ENCODE results near the gene MEDAG.

Gene MEDAG

DNA sequence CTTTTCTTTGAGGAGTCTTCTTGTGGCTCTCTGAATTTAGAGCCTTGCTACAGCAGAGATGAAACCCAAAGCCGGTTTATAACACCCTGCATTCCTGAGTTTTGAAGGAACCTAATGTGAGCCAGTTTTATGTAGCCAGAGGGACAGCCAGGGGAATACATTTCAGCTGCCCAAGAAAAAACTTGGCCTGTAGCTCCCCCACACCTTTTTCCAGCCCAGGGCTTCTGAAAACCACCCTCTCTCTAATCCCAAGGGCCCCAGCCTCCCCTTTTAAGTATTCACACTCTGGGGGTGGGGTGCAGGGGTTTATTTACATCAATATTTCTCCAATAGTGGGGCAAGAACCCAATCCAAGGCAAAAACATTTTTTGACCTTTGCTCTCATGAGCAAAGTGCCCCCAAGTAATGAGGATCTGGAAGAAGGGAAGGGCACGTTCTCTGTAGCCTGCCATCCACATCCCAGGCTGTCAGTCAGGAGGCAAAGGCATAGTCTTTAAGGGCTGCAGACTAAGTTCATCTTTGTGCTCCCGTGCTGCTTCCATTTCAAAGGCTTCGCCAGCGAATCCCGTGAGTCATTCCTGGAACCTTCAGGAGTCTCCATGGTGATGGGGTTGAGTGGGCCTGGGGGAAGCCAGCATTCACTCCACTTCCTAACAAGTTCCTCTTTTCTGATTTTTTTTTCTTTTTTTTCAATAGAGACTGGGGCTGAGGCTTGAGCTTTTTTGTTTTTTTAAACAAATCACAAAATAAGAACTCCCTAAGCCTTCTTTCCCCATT is 33.2 kb upstream of the MEDAG start:
- DNase-seq (ENCODE audit: low read depth), result peak; percentile 95

DNA sequence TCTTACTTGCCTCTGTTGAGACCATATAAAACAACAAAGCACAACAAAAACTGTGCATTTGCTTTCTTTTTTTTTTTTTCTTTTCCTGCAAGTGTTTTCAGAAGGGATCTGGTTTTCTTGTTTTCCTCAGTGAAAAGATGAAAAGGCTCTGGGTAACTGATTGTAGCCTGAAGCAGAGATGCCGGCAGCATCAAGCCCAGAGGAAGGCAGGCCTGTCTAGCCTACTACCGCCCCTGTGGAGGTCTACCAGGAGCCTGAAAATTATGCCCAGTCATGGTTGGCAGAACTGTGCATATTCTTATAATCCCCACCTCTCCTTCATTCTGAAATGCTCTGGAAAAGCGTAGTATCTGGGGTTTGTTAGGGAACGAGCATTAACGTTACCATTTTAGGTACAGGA is 32.6 kb upstream of the MEDAG start:
- DNase-seq (ENCODE audit: low read depth), result no peak

GRCh38 chr13:30874111-30874510 is 32.0 kb upstream of the MEDAG start:
- DNase-seq (ENCODE audit: low read depth), result no peak

DNA sequence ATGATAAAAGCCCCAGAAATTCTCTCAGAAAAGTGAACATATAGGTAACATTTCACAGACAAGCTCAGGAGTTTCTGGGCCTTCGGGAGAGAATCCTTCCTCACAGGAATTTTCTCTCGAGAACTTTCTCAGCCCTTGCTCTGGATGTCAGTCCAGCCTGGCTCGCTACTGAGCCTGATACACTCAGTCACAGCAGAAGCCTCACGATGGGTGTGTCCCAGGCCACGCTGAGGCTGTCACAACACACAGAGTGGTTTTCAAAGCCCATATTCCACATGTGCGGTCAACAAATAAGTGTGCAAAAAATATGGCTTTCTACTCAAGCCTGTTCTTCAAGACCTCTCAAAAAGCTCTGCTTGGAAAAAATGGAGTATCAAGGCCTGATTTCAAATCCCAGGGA is 31.5 kb upstream of the MEDAG start:
- no peak for DNase-seq (ENCODE audit: low read depth)

DNA sequence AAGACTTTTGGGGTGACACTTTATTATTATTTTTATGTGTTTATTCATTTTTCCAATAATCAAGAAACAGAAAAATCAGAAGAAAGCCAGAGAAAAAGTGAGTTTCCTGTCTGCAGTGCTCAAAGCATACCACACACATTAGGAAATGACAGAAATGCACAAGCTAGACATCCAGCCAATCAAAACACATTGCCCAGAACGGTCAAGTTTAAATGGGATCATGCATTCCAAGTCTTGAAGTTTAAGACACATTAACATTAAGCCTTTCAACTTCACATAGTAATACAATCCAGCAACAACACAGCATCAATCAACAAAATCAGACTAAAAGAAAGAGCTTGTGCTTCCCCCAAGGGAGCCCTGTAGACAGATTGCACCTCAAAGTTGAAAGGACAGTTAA is 28.7 kb upstream of the MEDAG start:
- DNase-seq (ENCODE audit: low read depth), result peak; percentile 67

- peak; percentile 73 for DNase-seq (ENCODE audit: low read depth)
These were observed 25.8 kb upstream of the MEDAG start for GRCh38 chr13:30880151-30880855.

- DNase-seq (ENCODE audit: low read depth), result peak; percentile 95
These were observed 25.3 kb upstream of the MEDAG start for GRCh38 chr13:30880856-30881155.

- DNase-seq (ENCODE audit: low read depth), result no peak
These were observed 24.9 kb upstream of the MEDAG start for GRCh38 chr13:30881191-30881651.

- no peak for DNase-seq (ENCODE audit: low read depth)
These were observed 23.8 kb upstream of the MEDAG start for GRCh38 chr13:30882026-30882850.

- DNase-seq (ENCODE audit: low read depth), result no peak
These were observed 22.9 kb upstream of the MEDAG start for GRCh38 chr13:30882996-30883766.

GRCh38 chr13:30884543-30884942 is 21.5 kb upstream of the MEDAG start:
- DNase-seq (ENCODE audit: low read depth), result no peak

DNA sequence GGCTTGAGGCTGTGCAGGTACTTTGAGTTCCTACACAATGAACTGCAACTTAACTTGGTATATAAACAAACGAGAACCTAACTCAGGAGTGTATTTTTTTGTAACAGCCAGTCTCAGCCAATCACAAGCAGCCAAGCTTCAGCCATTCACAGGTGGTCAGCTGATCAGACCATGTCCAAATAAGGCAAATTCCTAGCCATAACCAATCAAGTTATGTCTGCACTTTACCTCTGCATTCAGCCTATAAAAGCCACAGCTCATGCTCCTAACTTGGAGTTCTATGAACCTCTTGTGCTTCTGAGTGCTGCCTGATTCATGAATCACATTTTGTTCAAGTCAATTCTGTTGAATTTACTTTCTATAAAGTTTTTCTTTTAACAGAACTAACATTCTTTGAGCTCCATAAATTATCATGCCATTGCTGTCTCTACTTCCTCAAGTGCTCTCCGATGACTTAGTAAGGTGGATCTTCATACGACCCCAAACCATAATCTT is 16.8 kb upstream of the MEDAG start:
- DNase-seq (ENCODE audit: low read depth), result no peak

GRCh38 chr13:30892966-30893365 is 13.1 kb upstream of the MEDAG start:
- no peak for DNase-seq (ENCODE audit: low read depth)

DNA sequence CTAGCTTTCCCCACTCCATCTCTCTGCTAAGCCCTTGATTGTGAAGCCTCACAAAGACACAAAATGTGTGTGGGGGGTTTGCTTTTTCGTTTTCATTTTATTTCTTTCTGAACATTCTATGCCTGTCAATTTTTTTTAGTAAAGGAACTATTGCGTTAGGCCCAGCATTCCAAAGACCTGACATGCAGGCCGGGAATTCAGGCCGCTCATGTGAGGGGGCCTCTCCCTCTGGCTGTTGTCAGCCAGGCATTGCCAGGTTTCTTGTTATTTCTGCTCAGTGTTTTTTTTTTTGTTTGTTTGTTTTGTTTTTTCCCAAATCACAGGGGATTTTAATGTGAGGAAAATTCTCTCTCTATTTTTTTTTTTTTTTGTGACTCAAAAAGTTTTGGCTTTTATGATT is 10.3 kb upstream of the MEDAG start:
- DNase-seq (ENCODE audit: low read depth), result peak; percentile 88

GRCh38 chr13:30898070-30898469 is 8.0 kb upstream of the MEDAG start:
- DNase-seq (ENCODE audit: low read depth), result no peak

DNA sequence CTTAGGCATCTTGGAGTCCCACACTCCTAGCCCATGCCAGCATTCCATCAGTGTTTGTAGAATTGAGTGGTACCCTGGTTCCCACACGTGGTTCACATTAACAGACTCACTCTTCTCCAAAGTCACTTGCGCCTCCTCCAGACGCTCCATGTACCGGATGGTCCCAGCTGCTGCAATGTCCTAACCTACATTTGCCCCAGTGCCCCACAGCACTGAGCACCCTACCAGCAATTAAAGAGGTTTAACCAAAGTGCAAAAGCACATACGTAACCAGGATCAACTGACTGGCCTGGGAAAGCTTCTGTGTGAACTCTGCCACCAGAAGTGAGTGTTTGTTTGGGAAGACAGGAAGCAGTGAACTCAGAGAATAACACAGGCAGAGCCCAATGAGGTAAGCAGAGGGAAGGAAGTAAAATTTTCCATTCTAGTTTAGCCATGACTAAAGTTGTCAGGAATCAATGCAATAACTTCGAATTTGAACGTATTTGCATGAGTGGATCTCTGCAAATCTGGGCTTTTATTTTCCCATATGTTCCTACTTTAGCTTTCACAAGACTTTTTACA is 7.3 kb upstream of the MEDAG start:
- peak; percentile 98 for DNase-seq (ENCODE audit: low read depth)

GRCh38 chr13:30900436-30900835 is 5.6 kb upstream of the MEDAG start:
- DNase-seq (ENCODE audit: low read depth), result no peak

DNA sequence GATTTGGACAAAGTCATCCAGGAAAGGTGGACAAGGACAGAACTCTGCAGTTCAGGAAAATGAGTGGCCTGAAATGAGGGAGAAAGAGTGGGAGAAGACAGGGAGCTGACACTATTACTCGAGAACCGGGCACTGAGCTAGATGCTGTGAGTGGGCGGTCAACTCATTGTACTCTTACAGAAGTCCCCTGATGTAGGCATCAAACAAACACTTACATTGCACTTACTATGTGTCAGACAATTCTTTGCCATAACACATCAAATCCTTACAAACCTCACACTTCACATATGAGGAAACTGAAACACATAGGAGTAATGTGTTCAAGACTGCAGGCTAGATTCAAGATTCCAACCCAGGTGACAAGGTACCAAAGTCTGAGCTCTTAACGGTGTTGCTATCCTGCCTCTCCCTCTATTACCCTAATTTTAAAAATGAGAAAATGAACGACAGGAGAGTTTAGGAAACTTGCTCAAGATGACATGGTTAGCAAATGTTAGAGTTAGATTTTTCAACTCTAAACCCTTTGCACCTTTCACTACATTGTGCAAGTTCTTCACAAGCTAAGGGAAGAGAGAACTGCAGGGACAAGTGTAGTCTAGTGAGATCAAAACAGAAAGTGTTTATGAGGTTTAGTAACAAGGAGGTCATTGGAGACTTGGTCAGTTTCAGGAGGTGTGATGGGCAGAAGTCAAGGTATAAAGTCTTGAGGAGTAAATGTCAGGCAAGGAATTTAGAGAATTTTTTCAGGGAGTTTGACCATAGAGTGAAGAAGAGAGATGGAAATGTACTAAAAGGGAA is 4.9 kb upstream of the MEDAG start:
- DNase-seq (ENCODE audit: low read depth), result no peak

DNA sequence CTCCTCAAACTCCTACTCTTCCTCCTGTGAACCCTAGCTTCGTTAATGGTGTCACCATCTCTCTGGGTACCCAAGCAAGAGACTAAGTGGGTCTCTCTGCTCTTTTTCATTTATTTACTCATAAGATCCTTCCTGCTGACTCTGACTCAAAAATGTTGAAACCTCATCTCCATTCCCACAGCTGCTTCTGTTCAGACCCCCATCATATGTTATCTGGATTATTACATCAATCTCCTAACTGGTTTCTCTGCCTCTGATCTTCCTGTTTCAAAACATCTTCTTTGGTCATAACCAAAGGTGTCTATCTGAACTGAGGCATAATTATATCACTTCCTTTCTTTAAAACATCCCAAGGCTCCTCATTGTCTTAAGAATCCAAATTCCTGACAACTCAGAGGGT is 2.0 kb upstream of the MEDAG start:
- no peak for DNase-seq (ENCODE audit: low read depth)

DNA sequence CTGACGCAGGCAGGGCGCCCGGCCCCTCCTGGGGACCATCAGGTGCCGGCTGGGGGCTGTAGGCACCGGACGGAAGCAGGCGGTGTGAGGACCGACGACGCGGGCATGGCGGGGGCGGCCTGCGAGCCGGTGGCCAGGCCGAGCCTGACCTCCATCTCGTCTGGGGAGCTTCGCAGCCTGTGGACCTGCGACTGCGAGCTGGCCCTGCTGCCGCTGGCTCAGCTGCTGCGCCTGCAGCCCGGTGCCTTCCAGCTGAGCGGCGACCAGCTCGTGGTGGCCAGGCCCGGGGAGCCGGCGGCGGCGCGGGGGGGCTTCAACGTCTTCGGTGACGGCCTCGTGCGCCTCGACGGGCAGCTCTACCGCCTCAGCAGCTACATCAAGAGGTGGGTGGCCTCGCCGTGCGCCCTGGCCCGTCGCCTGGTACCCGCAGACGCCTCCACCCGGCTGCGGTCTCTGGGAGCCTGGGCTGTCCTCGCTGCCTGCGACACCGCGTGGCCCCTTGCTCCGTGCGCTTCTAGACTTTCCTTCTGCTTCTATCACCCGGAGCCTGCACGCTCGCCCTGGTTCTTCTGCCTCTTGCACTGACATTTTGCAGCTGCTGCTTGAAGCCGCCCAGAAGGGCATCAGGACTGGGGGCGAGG is 460 bp downstream of the MEDAG start:
- no peak for DNase-seq (ENCODE audit: low read depth)
